H1 (cell line): ENCODE measurements around the gene PLEK2. TPM values are rescaled to one million over a fixed set of nuclear protein-coding genes. Genes with fewer than 3 reads are reported as not detected.

Source experiments
- CTCF ChIA-PET: fragments of 300-600 bp; sonication (Branson Sonifier 250); formaldehyde crosslinking; loops from one replicate; lab custom pipeline; 2021; ENCODE audit not compliant: partially characterized antibody; lab: Charles Lee
- POLR2A ChIA-PET: fragments of 300-600 bp; sonication (Branson Sonifier 250); formaldehyde crosslinking; loops from one replicate; lab custom pipeline; 2021; ENCODE audit warnings: inconsistent platforms; ENCODE audit not compliant: partially characterized antibody; lab: Charles Lee
- DNase-seq, 2 experiments: peaks; one replicate each; pipeline versions ENCODE4 v3.0.0 to v3.0.0-alpha.2; 2010 to 2022; ENCODE audit warnings: low spot score in 2 of 2, low read depth in 1 of 2, mixed read lengths in 1 of 2
- FAIRE-seq: peaks from 2 replicates; lab custom pipeline; 2011; peaks lifted over from hg19 to GRCh38; lab: Jason Lieb, UNC
- H2AFZ ChIP-seq: 2 replicates; pipeline ENCODE4 v1.8.1; 2012; ENCODE audit warnings: low read length, inconsistent platforms
- H2AK5ac ChIP-seq: 2 replicates; pipeline ENCODE4 v1.6.1; 2013; ENCODE audit warnings: low read depth, low read length
- H2BK120ac ChIP-seq: replicated peaks from 2 replicates; pipeline ENCODE3; 2013; ENCODE audit warnings: low read depth, low read length, inconsistent platforms
- H2BK12ac ChIP-seq: 2 replicates; pipeline ENCODE4 v1.6.1; 2013; ENCODE audit warnings: low read depth, low read length
- H2BK15ac ChIP-seq: 2 replicates; pipeline ENCODE4 v1.6.1; 2013; ENCODE audit warnings: low read length
- H2BK20ac ChIP-seq: 2 replicates; pipeline ENCODE4 v1.6.1; 2013; ENCODE audit warnings: low read length
- H2BK5ac ChIP-seq: 2 replicates; pipeline ENCODE4 v1.6.1; 2013; ENCODE audit warnings: low read depth, low read length
- H3K14ac ChIP-seq: 2 replicates; pipeline ENCODE4 v1.6.1; 2013; ENCODE audit warnings: inconsistent platforms; ENCODE audit not compliant: insufficient read length
- H3K18ac ChIP-seq: 2 replicates; pipeline ENCODE4 v1.6.1; 2013; ENCODE audit warnings: low read length; ENCODE audit errors: extremely low read depth
- H3K23ac ChIP-seq: 2 replicates; pipeline ENCODE4 v1.6.1; 2013; ENCODE audit warnings: inconsistent platforms; ENCODE audit not compliant: insufficient read length
- H3K23me2 ChIP-seq: 2 replicates; pipeline ENCODE4 v1.6.1; 2013; ENCODE audit warnings: low read depth, low read length
- H3K27ac ChIP-seq: 2 replicates; pipeline ENCODE4 v1.6.1; 2011; ENCODE audit warnings: low read depth, low read length, inconsistent platforms
- H3K27me3 ChIP-seq, 4 experiments: replicated peaks in 1 of 4; 1 replicate in 1 of 4; 2 replicates in 3 of 4; pipeline versions ENCODE4 v1.6.1 to v1.8.1; 2011 to 2013; ENCODE audit warnings: low read length in 3 of 4, mild to moderate bottlenecking in 3 of 4, inconsistent platforms in 2 of 4, mixed read lengths in 2 of 4, moderate library complexity in 1 of 4; ENCODE audit not compliant: control insufficient read depth in 3 of 4, insufficient read depth in 3 of 4; ENCODE audit errors: extremely low read depth in 1 of 4
- H3K36me3 ChIP-seq, 4 experiments: 2 replicates each; pipeline versions ENCODE4 v1.6.1 to v1.8.1; 2011 to 2013; ENCODE audit warnings: mild to moderate bottlenecking in 4 of 4, low read length in 3 of 4, moderate library complexity in 2 of 4, control low read depth in 1 of 4, inconsistent platforms in 1 of 4; ENCODE audit not compliant: insufficient read depth in 4 of 4, control insufficient read depth in 2 of 4
- H3K4ac ChIP-seq: replicated peaks from 2 replicates; pipeline ENCODE3; 2013; ENCODE audit warnings: low read length, low read depth, mixed read lengths, inconsistent platforms; ENCODE audit not compliant: insufficient read length
- H3K4me1 ChIP-seq, 4 experiments: replicated peaks in 1 of 4; 1 replicate in 1 of 4; 2 replicates in 3 of 4; pipeline versions ENCODE4 v1.6.1 to v1.8.1; 2011 to 2013; ENCODE audit warnings: low read length in 3 of 4, inconsistent platforms in 2 of 4, mixed read lengths in 1 of 4; ENCODE audit not compliant: insufficient read depth in 4 of 4, control insufficient read depth in 3 of 4
- H3K4me2 ChIP-seq, 2 experiments: 2 replicates each; pipeline versions ENCODE4 v1.6.1 to v1.8.1; 2011 to 2013; ENCODE audit warnings: low read depth in 2 of 2, low read length in 2 of 2, control low read depth in 1 of 2, inconsistent platforms in 1 of 2, mild to moderate bottlenecking in 1 of 2; ENCODE audit not compliant: insufficient read depth in 1 of 2
- H3K4me3 ChIP-seq, 4 experiments: fragments of 200-600, 300-600 bp in 1 of 4; sonication (generic), shearing (Covaris generic), sonication (Bioruptor Twin) in 1 of 4; 2 replicates each; pipeline versions ENCODE4 v1.5.1 to v1.8.1; 2011 to 2016; ENCODE audit warnings: low read length in 4 of 4, low read depth in 3 of 4, control low read depth in 2 of 4, inconsistent platforms in 2 of 4, mild to moderate bottlenecking in 2 of 4, mixed read lengths in 1 of 4, moderate library complexity in 1 of 4; ENCODE audit not compliant: insufficient read depth in 2 of 4; ENCODE audit errors: extremely low read depth in 1 of 4
- H3K56ac ChIP-seq: replicated peaks from 2 replicates; pipeline ENCODE3; 2013; ENCODE audit warnings: low read depth, mild to moderate bottlenecking, mixed read lengths, low read length, inconsistent platforms; ENCODE audit not compliant: insufficient read length
- H3K79me1 ChIP-seq: 2 replicates; pipeline ENCODE4 v1.6.1; 2013; ENCODE audit warnings: low read depth, low read length, control low read depth
- H3K79me2 ChIP-seq, 2 experiments: 2 replicates each; pipeline versions ENCODE4 v1.6.1 to v1.8.1; 2012 to 2013; ENCODE audit warnings: low read length in 2 of 2, mild to moderate bottlenecking in 2 of 2, inconsistent platforms in 1 of 2; ENCODE audit not compliant: insufficient read depth in 2 of 2, control insufficient read depth in 1 of 2
- H3K9ac ChIP-seq, 4 experiments: replicated peaks in 1 of 4; 1 replicate in 1 of 4; 2 replicates in 3 of 4; pipeline versions ENCODE4 v1.6.1 to v1.8.1; 2011 to 2013; ENCODE audit warnings: low read depth in 3 of 4, low read length in 3 of 4, control low read depth in 2 of 4, mild to moderate bottlenecking in 2 of 4, moderate library complexity in 2 of 4, inconsistent platforms in 1 of 4; ENCODE audit errors: extremely low read depth in 1 of 4
- H3K9me3 ChIP-seq, 2 experiments: 2 replicates each; pipeline versions ENCODE4 v1.6.1 to v1.8.1; 2012 to 2013; ENCODE audit warnings: mild to moderate bottlenecking in 2 of 2, moderate library complexity in 2 of 2, control low read depth in 1 of 2, inconsistent platforms in 1 of 2, low read depth in 1 of 2, low read length in 1 of 2, mixed read lengths in 1 of 2; ENCODE audit not compliant: insufficient read depth in 2 of 2
- H4K20me1 ChIP-seq, 2 experiments: replicated peaks in 1 of 2; 2 replicates each; pipeline versions ENCODE3 to v1.8.1; 2011 to 2013; ENCODE audit warnings: inconsistent platforms in 2 of 2, low read length in 2 of 2, mild to moderate bottlenecking in 1 of 2; ENCODE audit not compliant: insufficient read depth in 2 of 2, control insufficient read depth in 1 of 2
- H4K5ac ChIP-seq: 2 replicates; pipeline ENCODE4 v1.6.1; 2013; ENCODE audit warnings: low read length, low read depth, mixed read lengths, inconsistent platforms; ENCODE audit not compliant: insufficient read length
- H4K8ac ChIP-seq: 2 replicates; pipeline ENCODE4 v1.8.0; 2013; ENCODE audit warnings: mild to moderate bottlenecking, moderate library complexity, low read length, inconsistent platforms; ENCODE audit not compliant: insufficient read depth; ENCODE audit errors: extremely low read depth
- H4K91ac ChIP-seq: replicated peaks from 2 replicates; pipeline ENCODE3; 2013; ENCODE audit warnings: low read length, mixed read lengths, inconsistent platforms; ENCODE audit not compliant: insufficient read length
- BACH1 ChIP-seq: IDR thresholded peaks from 2 replicates; pipeline ENCODE4 v1.6.1; 2012; ENCODE audit warnings: low read length, improper control_type of control experiment
- CEBPB ChIP-seq: IDR thresholded peaks from 2 replicates; pipeline ENCODE4 v1.6.1; 2012; ENCODE audit warnings: low read depth, low read length
- EP300 ChIP-seq, 2 experiments: IDR thresholded peaks; 1 replicate in 1 of 2; 2 replicates in 1 of 2; pipeline ENCODE4 v1.6.1; 2011 to 2012; ENCODE audit warnings: low read depth in 2 of 2, low read length in 2 of 2, mild to moderate bottlenecking in 2 of 2, borderline replicate concordance in 1 of 2, inconsistent platforms in 1 of 2, moderate library complexity in 1 of 2
- HDAC2 ChIP-seq, 2 experiments: fragments of 300-600 bp in 1 of 2; sonication (generic) in 1 of 2; IDR thresholded peaks; 2 replicates each; pipeline ENCODE4 v1.6.1; 2011 to 2012; ENCODE audit warnings: low read depth in 2 of 2, low read length in 2 of 2, mild to moderate bottlenecking in 2 of 2, moderate library complexity in 2 of 2, borderline replicate concordance in 1 of 2, inconsistent platforms in 1 of 2
- JUN ChIP-seq: IDR thresholded peaks from 2 replicates; pipeline ENCODE4 v1.6.1; 2011; ENCODE audit warnings: low read depth, mild to moderate bottlenecking, improper control_type of control experiment, low read length
- NRF1 ChIP-seq: IDR thresholded peaks from 2 replicates; pipeline ENCODE4 v1.6.1; 2011; ENCODE audit warnings: mild to moderate bottlenecking, low read depth, low read length, improper control_type of control experiment
- POLR2AphosphoS5 ChIP-seq: IDR thresholded peaks from 2 replicates; pipeline ENCODE4 v1.6.1; 2011; ENCODE audit warnings: low read depth, low read length
- POU5F1 ChIP-seq: IDR thresholded peaks from 2 replicates; pipeline ENCODE4 v1.6.1; 2011; ENCODE audit warnings: low read depth, mild to moderate bottlenecking, low read length, moderate library complexity
- RBBP5 ChIP-seq: IDR thresholded peaks from 2 replicates; pipeline ENCODE4 v1.7.1; 2012; ENCODE audit warnings: low read depth, mild to moderate bottlenecking, inconsistent platforms, low read length, moderate library complexity, borderline replicate concordance
- SRF ChIP-seq: IDR thresholded peaks from 2 replicates; pipeline ENCODE4 v1.6.1; 2011; ENCODE audit warnings: mild to moderate bottlenecking, low read depth, low read length, moderate library complexity
- SUZ12 ChIP-seq: fragments of 200-600 bp; sonication (generic); IDR thresholded peaks from 2 replicates; pipeline ENCODE4 v1.6.1; 2012; ENCODE audit warnings: mild to moderate bottlenecking, inconsistent platforms, low read length, moderate library complexity, mixed read lengths
- TBP ChIP-seq: IDR thresholded peaks from 2 replicates; pipeline ENCODE4 v1.6.1; 2011; ENCODE audit warnings: low read depth, low read length, improper control_type of control experiment
- WGBS, 2 experiments: shearing (Covaris generic) in 1 of 2; methylation state at CpG; one replicate each; pipeline versions ENCODE4 v1.1.6 to v1.1.7; 2013 to 2015; ENCODE audit warnings: low lambda C conversion rate in 2 of 2, mixed read lengths in 2 of 2, inconsistent platforms in 1 of 2, low coverage in 1 of 2, missing lambda C conversion rate in 1 of 2; ENCODE audit not compliant: insufficient replicate concordance in 2 of 2, insufficient coverage in 1 of 2, insufficient read length in 1 of 2; ENCODE audit errors: extremely low coverage in 1 of 2, missing lambda C conversion rate in 1 of 2; 5-methylcytosine and 5-hydroxymethylcytosine counted together
- polyA plus RNA-seq, 7 experiments: library from polyadenylated mRNA; depleted of rRNA in 3 of 7; stranded (reverse) in 5 of 7; unstranded in 2 of 7; fragments of >200 nt in 5 of 7; fragments of 200-250 nt in 2 of 7; gene quantifications; 1 replicate in 5 of 7; 2 replicates in 1 of 7; 4 replicates in 1 of 7; pipeline versions ENCODE4 v1.2.1 to v1.2.3, GENCODE V29; 2011 to 2013; ENCODE audit warnings: missing spikeins in 2 of 7, mixed read lengths in 2 of 7
- total RNA-seq: library from RNA; stranded (reverse); fragmentation: NEBNext Ultra II Directional; extraction: Animal tissue kit (Norgen Biotek cat#: 25700); gene quantifications from 2 replicates; pipeline ENCODE4 v1.2.1, GENCODE V29; 2021
- TF ChIP-seq, protein P1 (sequence below): IDR thresholded peaks from 2 replicates; pipeline ENCODE4 v1.6.1; 2012; ENCODE audit warnings: inconsistent platforms

The PLEK2 gene
- total and polyA plus RNA-seq, 2 of the 8 experiments (the other 6 are each of a cell fraction or from before 2014, with no cell fraction given), result 0.41 to 2.1 TPM

DNA sequence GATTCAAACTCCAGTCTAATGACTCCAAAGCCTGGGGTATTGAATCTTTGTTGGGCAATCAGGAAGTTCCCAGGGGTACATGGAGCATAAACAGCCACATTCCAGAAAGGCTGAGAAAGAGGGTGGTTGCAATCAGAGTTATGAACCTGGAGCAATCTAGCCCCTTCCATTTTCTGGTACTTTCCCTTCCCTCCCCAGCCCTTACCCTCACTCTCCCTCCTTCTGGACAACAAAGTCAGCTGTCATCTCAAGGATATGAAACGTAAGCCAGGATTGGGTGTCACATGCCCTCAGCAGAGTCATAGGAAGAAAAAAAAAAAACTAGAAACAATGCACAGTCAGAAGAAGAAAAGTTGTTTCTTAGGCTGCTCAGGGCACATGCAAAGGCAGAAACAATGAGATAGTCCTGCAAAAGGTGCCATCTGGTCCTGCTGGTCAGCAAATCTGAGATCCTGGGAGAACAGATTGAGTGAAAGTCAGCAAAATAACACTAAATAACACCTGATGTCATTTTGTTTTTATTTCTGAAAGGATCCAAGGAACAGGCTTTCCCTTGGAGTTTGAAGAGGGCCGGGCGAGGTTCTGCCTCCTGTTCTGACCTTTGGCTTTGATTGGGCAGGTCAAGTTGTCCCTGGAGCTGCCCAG is 49.5 kb upstream of the PLEK2 start:
- Histone ChIP-seq H3K4me3 (no peak overlapping the region), H3K9ac (no peak overlapping the region), H2BK12ac (no peak overlapping the region), H3K27me3 (no peaks in the 10 kb centered on the region; a peak in 1 of 7 replicates), H3K9me3 (peaks cover 0 to 4% of the 10 kb centered on the region in 2 experiments; a peak in 1 of 4 replicates), H4K5ac (no peak overlapping the region), H2AK5ac (no peak overlapping the region), H3K14ac (no peak overlapping the region), H4K91ac (no peak overlapping the region), H3K23ac (no peak overlapping the region), H3K79me2 (no peaks in the 10 kb centered on the region), H2BK120ac (no peak overlapping the region), H2AFZ (no peak overlapping the region), H3K4ac (no peak overlapping the region), H4K8ac (no peak overlapping the region), H2BK5ac (no peak overlapping the region), H3K36me3 (no peaks in the 10 kb centered on the region), H3K56ac (no peak overlapping the region), H4K20me1 (no peaks in the 10 kb centered on the region), H3K27ac (no peak overlapping the region), H3K79me1 (no peaks in the 10 kb centered on the region), H2BK20ac (no peak overlapping the region), H3K18ac (no peak overlapping the region), H3K23me2 (no peaks in the 10 kb centered on the region; the same call in 1 of the 2 replicates), H3K4me2 (no peak overlapping the region), H3K4me1 (peaks cover 0 to 6% (median 1%) of the 10 kb centered on the region in 4 experiments; a peak in 3 of 7 replicates), H2BK15ac (peak overlapping the region; percentile 40; the same call in 1 of the 2 replicates)
- FAIRE-seq (no peak), DNase-seq (no peak)
- CTCF ChIA-PET, result interaction anchor here (1.0 to 7.1 kb wide), 6 partner anchors 11 to 110 kb away, joined by 3 to 68 read pairs (median 4); no protein-coding TSS in a partner anchor
- POLR2A ChIA-PET, result no interaction called here
- WGBS, 2 experiments, result 81% methylated on average over 3 of the region's 3 CpGs; no CpG with 5 or more reads in 1 of the 2 experiments
- TF ChIP-seq JUN (no peak), NRF1 (no peak), TBP (no peak), POLR2AphosphoS5 (no peak), RBBP5 (no peak), EP300 (IDR thresholded peaks at IDR 0.05; ENCODE audit: borderline replicate concordance in 1 of 2, low read depth in 2 of 2, low read length in 2 of 2) (no peak), BACH1 (no peak), SRF (no peak), HDAC2 (IDR thresholded peaks at IDR 0.05; ENCODE audit: borderline replicate concordance in 1 of 2, low read depth in 2 of 2, low read length in 2 of 2) (no peak), SUZ12 (no peak), CEBPB (no peak), POU5F1 (no peak)
- TF ChIP-seq, protein P1, sequence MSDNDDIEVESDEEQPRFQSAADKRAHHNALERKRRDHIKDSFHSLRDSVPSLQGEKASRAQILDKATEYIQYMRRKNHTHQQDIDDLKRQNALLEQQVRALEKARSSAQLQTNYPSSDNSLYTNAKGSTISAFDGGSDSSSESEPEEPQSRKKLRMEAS, result no peak
